ENCODE results near the gene KLK3. TPM values are rescaled to one million over a fixed set of nuclear protein-coding genes. Genes with fewer than 3 reads are reported as not detected.

The KLK3 gene
- total RNA-seq, 1 donor from 2014 or later, result not detected

GRCh38 chr19:50857366-50857765 lies 2.7 kb downstream of the KLK3 start:
- Mint-ChIP-seq H3K27me3 (peaks cover 68% of the 10 kb centered on the region), H3K4me3 (ENCODE audit: low read depth) (no peak overlapping the region), H3K9me3 (ENCODE audit: low read depth) (no peaks in the 10 kb centered on the region)

GRCh38 chr19:50858886-50859285 lies 4.2 kb downstream of the KLK3 start:
- H3K9me3 Mint-ChIP-seq (ENCODE audit: low read depth), result no peaks in the 10 kb centered on the region
- no peak for TF ChIP-seq CTCF (IDR thresholded peaks at IDR 0.05; ENCODE audit: unreplicated experiment)
- no peak for DNase-seq (ENCODE audit: low spot score, unreplicated experiment)
- H3K4me3 Mint-ChIP-seq (ENCODE audit: low read depth), result no peak overlapping the region
- peak overlapping the region; percentile 45 for H3K27ac Mint-ChIP-seq
- peaks cover 7% of the 10 kb centered on the region for H3K4me1 Mint-ChIP-seq (ENCODE audit: low read depth)
- H3K27me3 Mint-ChIP-seq, result peaks cover 74% of the 10 kb centered on the region
- no peaks in the 10 kb centered on the region for H3K36me3 Mint-ChIP-seq (ENCODE audit: insufficient read depth)

More at GRCh38 chr19:50857366-50857765, 2.7 kb downstream of the KLK3 start:
- H3K27ac Mint-ChIP-seq, result no peak overlapping the region
- no peaks in the 10 kb centered on the region for H3K36me3 Mint-ChIP-seq (ENCODE audit: insufficient read depth)
- H3K4me1 Mint-ChIP-seq (ENCODE audit: low read depth), result peaks cover 7% of the 10 kb centered on the region
- no peak for DNase-seq (ENCODE audit: low spot score, unreplicated experiment)
- no peak for TF ChIP-seq CTCF (IDR thresholded peaks at IDR 0.05; ENCODE audit: unreplicated experiment)

- H3K27ac Mint-ChIP-seq, result no peak overlapping the region
- H3K4me1 Mint-ChIP-seq (ENCODE audit: low read depth), result peaks cover 7% of the 10 kb centered on the region
- H3K9me3 Mint-ChIP-seq (ENCODE audit: low read depth), result no peaks in the 10 kb centered on the region
- peaks cover 75% of the 10 kb centered on the region for H3K27me3 Mint-ChIP-seq
- DNase-seq (ENCODE audit: low spot score, unreplicated experiment), result no peak
- no peaks in the 10 kb centered on the region for H3K36me3 Mint-ChIP-seq (ENCODE audit: insufficient read depth)
- TF ChIP-seq CTCF (IDR thresholded peaks at IDR 0.05; ENCODE audit: unreplicated experiment), result no peak
- H3K4me3 Mint-ChIP-seq (ENCODE audit: low read depth), result no peak overlapping the region
Observed at GRCh38 chr19:50859849-50860248, 5.1 kb downstream of the KLK3 start.

- no peak overlapping the region for H3K27ac Mint-ChIP-seq
- H3K27me3 Mint-ChIP-seq, result peaks cover 76% of the 10 kb centered on the region
- no peak overlapping the region for H3K4me3 Mint-ChIP-seq (ENCODE audit: low read depth)
- no peak for TF ChIP-seq CTCF (IDR thresholded peaks at IDR 0.05; ENCODE audit: unreplicated experiment)
- no peaks in the 10 kb centered on the region for H3K9me3 Mint-ChIP-seq (ENCODE audit: low read depth)
- H3K36me3 Mint-ChIP-seq (ENCODE audit: insufficient read depth), result no peaks in the 10 kb centered on the region
- peaks cover 7% of the 10 kb centered on the region for H3K4me1 Mint-ChIP-seq (ENCODE audit: low read depth)
- no peak for DNase-seq (ENCODE audit: low spot score, unreplicated experiment)
Observed at GRCh38 chr19:50861010-50861409, 6.3 kb downstream of the KLK3 start.

GRCh38 chr19:50861496-50862286 lies 7.0 kb downstream of the KLK3 start:
- no peak for TF ChIP-seq CTCF (IDR thresholded peaks at IDR 0.05; ENCODE audit: unreplicated experiment)
- H3K36me3 Mint-ChIP-seq (ENCODE audit: insufficient read depth), result no peaks in the 10 kb centered on the region
- peaks cover 7% of the 10 kb centered on the region for H3K4me1 Mint-ChIP-seq (ENCODE audit: low read depth)
- no peaks in the 10 kb centered on the region for H3K9me3 Mint-ChIP-seq (ENCODE audit: low read depth)
- peaks cover 76% of the 10 kb centered on the region for H3K27me3 Mint-ChIP-seq
- DNase-seq (ENCODE audit: low spot score, unreplicated experiment), result no peak
- H3K4me3 Mint-ChIP-seq (ENCODE audit: low read depth), result no peak overlapping the region
- no peak overlapping the region for H3K27ac Mint-ChIP-seq
